HG02970 (cell line): Measurements from ENCODE around the gene LRRC49.

Experiments
- ATAC-seq: cut with Tn5 transposase; IDR thresholded peaks from one replicate; pipeline ENCODE4 v1.9.1; 2021; ENCODE audit warnings: mild to moderate bottlenecking, moderate library complexity, moderate number of reproducible peaks; ENCODE audit not compliant: unreplicated experiment, low FRiP score

LRRC49 gene

DNA sequence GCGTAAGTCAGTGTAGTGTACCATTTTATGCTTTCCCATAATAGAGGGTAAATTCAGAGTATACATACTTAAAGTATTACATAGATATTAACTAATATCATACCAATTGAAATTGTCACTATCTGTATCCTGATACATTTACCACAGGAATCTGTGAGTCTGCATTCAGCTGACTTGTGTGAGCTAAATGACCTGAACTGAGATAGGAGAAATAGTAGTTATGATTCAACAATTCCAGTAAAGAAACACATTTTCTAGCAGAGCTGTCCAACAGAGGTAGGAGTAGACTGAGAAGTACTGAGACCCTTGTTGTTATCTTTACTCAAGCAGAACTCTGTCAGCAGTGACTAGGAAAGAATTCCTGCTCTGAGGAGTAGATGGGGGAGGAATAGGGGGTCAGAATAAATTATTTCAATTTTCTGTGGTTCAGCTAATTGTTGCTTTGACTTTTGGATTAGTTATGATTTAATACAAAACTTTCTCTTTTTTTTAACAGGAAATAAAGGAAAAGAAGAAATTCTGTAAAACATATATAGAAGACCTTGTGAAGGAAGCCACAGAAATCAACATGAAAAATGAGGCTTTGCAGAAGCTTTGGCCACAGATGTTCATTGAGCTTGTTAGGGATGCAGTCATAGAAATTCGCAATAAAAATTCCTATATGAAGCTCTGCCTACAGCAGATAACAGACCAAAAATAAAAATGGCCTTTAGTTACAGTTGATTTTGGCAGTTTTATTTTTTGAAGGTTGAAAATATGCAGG lies 156.5 kb downstream of the LRRC49 start:
- no peak for ATAC-seq

- no peak for ATAC-seq
Observed at GRCh38 chr15:71049706-71050422, 157.2 kb downstream of the LRRC49 start.

DNA sequence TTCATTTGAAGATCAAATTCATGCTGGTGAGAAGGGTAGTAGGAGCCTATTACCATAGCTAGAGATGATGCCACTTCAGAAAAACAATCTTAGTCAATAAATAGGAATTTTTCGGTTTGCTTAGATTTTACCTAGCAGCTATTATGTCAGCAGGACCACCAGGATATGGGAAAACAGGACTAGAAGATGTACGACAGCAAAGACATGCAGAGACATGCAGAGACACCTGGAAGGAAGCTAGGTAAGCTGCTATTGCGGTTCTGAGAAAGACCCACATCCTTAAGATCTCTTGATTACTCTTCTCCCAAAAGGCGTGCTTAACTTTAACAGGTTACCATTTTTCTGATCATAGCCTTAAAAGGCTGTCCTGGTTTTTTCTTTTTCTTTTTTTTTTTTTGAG lies 157.8 kb downstream of the LRRC49 start:
- ATAC-seq, result no peak

GRCh38 chr15:71051539-71051938 lies 158.9 kb downstream of the LRRC49 start:
- ATAC-seq, result no peak

- ATAC-seq, result no peak
Observed at GRCh38 chr15:71052356-71052755, 159.7 kb downstream of the LRRC49 start.

- ATAC-seq, result no peak
Observed at GRCh38 chr15:71054286-71054952, 161.8 kb downstream of the LRRC49 start.

- ATAC-seq, result no peak
Observed at GRCh38 chr15:71055461-71055860, 162.8 kb downstream of the LRRC49 start.

DNA sequence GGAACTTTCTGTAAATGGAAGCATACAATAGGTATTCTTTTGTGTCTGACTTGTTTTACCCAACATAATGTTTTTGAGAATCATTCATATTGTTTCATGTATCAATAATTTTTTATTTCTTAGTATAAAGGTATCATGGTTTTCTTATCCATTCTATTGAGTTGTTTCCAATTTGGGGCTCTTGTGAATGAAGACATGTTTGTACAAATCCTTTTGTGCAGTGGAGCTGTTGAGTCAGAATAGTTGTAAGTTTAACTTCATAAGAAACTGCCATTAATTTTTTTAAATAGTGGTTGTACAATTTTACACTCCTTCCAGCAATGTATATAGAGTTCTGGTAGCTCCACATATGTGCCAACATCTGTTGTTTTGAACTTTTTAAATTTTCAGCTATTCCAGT lies 163.5 kb downstream of the LRRC49 start:
- ATAC-seq, result no peak

DNA sequence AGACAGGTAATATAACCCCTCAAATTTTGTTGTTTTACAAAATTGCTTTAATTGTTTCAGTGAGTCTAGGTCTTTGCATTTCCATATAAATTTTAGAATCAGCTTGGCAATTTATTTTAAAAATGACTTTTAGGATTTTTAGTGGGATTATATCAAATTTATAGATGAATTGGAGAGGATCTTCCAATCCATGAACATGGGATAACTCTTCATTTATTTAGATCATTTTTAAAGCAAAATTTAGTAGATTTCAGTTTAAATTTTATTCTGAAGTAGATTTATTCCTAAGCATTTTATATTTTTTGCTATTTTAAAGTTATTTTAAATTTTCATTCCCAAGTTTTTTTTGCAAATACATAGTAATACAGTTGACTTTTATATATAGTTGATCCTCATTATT lies 164.5 kb downstream of the LRRC49 start:
- no peak for ATAC-seq

DNA sequence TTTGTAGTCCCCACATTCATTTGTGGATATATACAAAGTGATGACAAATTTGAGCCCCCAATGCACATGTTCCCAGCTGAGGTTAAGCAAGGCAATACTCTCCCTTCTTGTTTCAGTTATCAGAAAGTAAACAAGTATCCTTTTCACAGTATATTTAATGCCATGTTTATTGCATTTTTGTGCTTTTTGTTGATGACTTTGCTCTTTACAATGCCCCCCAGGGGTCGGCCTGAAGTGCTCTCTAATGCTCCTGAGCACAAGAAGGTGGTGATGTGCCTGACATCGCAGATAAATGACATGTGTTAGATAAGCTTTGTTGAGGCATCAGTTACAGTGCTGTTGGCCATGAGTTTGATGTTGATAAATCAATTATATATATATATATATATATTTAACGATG lies 165.0 kb downstream of the LRRC49 start:
- ATAC-seq, result no peak

- ATAC-seq, result no peak
Observed at GRCh38 chr15:71060983-71061382, 168.4 kb downstream of the LRRC49 start.

GRCh38 chr15:71066983-71067382 lies 174.4 kb downstream of the LRRC49 start:
- ATAC-seq, result no peak

DNA sequence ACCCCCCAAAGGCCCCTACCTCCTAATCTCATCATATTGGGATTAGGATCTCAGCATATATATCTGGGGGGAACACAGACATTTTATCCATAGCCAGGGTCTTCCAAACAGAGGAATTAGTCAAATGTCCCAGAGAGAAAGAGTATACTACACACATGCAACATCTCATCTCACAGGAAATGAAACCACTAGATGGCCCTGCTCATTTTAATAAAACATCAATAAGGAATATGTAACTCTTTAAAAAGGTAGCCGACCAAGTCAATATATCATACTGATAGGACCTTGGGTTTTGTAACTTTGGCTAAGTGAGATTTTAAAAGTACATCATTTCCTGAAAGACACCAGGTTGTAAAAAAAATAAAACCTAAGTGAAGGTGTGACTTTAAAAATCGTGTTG lies 177.1 kb downstream of the LRRC49 start:
- ATAC-seq, result no peak

GRCh38 chr15:71071529-71071928 lies 178.9 kb downstream of the LRRC49 start:
- ATAC-seq, result no peak

DNA sequence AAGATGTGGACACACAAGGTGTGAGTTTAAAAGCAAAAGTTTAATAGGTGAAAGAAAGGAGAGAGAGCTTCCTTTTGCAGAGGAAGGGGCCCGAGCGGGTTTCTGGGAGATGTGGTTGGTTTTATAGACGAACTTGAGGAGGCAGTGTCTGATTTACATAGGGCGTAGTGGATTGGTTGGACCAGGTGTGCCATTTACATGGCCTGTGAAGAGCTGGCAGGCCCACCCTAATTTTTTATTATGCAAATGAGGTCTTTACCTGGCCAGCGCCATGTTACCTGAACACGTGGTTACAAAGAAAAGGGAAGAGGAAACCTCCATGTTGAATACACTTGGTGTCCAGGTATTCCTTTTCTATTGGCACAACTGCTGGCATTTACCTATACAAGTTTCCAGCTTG lies 179.8 kb downstream of the LRRC49 start:
- no peak for ATAC-seq

GRCh38 chr15:71078506-71079207 lies 186.0 kb downstream of the LRRC49 start:
- no peak for ATAC-seq

DNA sequence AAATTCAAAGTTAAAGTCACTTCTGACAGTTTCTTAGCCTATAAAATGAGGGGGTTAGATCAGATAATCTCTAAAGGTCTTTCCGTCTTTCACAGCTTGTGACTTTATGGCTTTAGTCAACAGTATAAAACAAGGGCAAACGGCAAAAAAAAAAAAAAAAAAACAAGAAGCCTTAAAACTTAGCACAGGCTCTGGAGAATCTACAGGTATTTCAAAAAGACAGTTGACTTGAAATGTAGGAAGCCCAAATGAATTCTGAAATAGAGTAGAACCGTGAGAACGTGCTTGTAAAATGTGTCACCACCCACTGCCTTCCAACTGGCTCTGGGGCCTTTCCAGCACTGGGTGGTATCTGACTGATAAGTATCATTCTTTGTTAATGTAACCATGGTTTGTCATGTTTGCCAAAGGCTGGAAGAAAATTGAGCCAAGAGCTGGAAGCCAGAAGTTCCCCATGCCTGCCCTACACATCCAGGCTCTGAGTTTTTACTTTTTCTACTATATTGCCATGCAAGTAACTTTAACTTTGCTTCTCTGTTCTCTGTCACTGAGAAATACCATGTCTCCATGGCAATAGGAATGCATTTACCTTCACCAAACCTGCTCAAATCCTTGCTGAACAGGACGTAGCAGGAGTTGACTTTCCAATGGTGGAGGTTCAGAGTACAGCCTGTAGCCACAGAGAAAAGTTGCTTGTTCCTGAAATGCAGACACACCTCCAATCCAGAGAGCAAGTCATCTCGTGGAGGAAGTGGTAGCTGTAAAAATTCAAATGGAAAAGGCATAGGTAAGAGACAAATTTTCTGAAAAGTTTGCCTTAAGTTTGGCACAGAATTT lies 186.8 kb downstream of the LRRC49 start:
- ATAC-seq, result no peak

- ATAC-seq, result no peak
Observed at GRCh38 chr15:71080166-71080565, 187.5 kb downstream of the LRRC49 start.

DNA sequence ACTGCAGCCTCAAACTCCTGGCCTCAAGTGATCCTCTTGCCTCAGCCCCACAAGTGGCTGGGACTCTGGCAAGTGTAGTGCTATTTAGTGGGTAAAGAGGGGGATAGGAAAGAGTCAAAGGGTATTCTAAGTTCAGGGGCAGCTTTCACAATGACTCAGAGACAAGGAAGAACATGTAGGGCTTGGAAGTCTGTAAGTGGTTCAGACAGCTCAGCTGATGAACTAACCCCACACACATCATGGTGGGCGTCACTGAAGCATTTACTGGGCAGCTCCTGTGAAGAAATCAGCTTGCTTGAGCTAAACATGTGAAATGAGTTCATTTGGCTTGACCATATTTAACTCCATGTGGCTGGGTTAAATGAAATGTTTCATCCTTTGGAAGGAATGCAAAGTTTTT lies 188.1 kb downstream of the LRRC49 start:
- ATAC-seq, result no peak

GRCh38 chr15:71082803-71083202 lies 190.2 kb downstream of the LRRC49 start:
- ATAC-seq, result no peak
